HepG2 (cell line): Measurements from ENCODE around the gene AK3. TPM values are rescaled to one million over a fixed set of nuclear protein-coding genes. Genes with fewer than 3 reads are reported as not detected.

Experiments
- ASH2L ChIP-seq: fragments of 300-600, 200-600 bp; sonication (generic); IDR thresholded peaks from 2 replicates; pipeline ENCODE4 v1.7.0; 2017; ENCODE audit warnings: low read depth, mild to moderate bottlenecking, moderate library complexity, mixed read lengths, low read length; ENCODE audit not compliant: insufficient read length
- CHD2 ChIP-seq: IDR thresholded peaks from 2 replicates; pipeline ENCODE4 v1.6.1; 2011; ENCODE audit warnings: low read depth, low read length, improper control_type of control experiment
- FOXC1 ChIP-seq: sonication (generic); formaldehyde crosslinking; IDR thresholded peaks from 2 replicates; pipeline ENCODE4 v1.8.0; 2022; ENCODE audit warnings: mild to moderate bottlenecking, missing genetic modification reagents, borderline replicate concordance
- FOXP1 ChIP-seq, 2 experiments: fragments of 450-650 bp in 1 of 2; IDR thresholded peaks; 2 replicates each; pipeline ENCODE4 v1.6.1; 2017 to 2018; ENCODE audit warnings: antibody characterized with exemption in 1 of 2
- GPN1 ChIP-seq: sonication (generic); formaldehyde crosslinking; IDR thresholded peaks from 2 replicates; pipeline ENCODE4 v1.5.1; 2020; ENCODE audit warnings: missing genetic modification reagents, borderline replicate concordance
- GTF3A ChIP-seq: sonication (generic); formaldehyde crosslinking; conservative IDR thresholded peaks from 2 replicates; pipeline ENCODE4 v1.4.0; 2020; ENCODE audit warnings: mild to moderate bottlenecking, missing genetic modification reagents
- HNF4A ChIP-seq: sonication (generic); formaldehyde crosslinking; IDR thresholded peaks from 2 replicates; pipeline ENCODE4 v1.4.0; 2020; ENCODE audit warnings: missing genetic modification reagents
- HOXA3 ChIP-seq: sonication (generic); formaldehyde crosslinking; IDR thresholded peaks from 2 replicates; pipeline ENCODE4 v1.5.0; 2020; ENCODE audit warnings: missing genetic modification reagents
- KLF11 ChIP-seq: IDR thresholded peaks from 2 replicates; pipeline ENCODE4 v1.6.1; 2016; ENCODE audit warnings: missing compliant biosample characterization
- NFKBIZ ChIP-seq: IDR thresholded peaks from 2 replicates; pipeline ENCODE4 v1.6.1; 2018; ENCODE audit warnings: missing genetic modification reagents, missing compliant biosample characterization
- RBM22 ChIP-seq: fragments of 200-400 bp; formaldehyde crosslinking; optimal IDR thresholded peaks from 2 replicates; pipeline ENCODE3; 2017; ENCODE audit warnings: mild to moderate bottlenecking, low read length, moderate library complexity
- RNF2 ChIP-seq: fragments of 450-650 bp; conservative IDR thresholded peaks from 2 replicates; pipeline ENCODE4 v1.6.1; 2016; ENCODE audit warnings: low read depth
- SMAD3 ChIP-seq: sonication (generic); formaldehyde crosslinking; IDR thresholded peaks from 2 replicates; pipeline ENCODE4 v1.4.0; 2020; ENCODE audit warnings: missing genetic modification reagents
- SNRNP70 ChIP-seq: fragments of 200-400 bp; formaldehyde crosslinking; IDR thresholded peaks from 2 replicates; pipeline ENCODE4 v1.6.1; 2017; ENCODE audit warnings: mild to moderate bottlenecking, low read depth, low read length, moderate library complexity
- ZNF253 ChIP-seq: sonication (generic); formaldehyde crosslinking; IDR thresholded peaks from 2 replicates; pipeline ENCODE4 v1.8.0; 2022; ENCODE audit warnings: mild to moderate bottlenecking, missing genetic modification reagents, borderline replicate concordance
- polyA plus RNA-seq, 8 experiments: library from polyadenylated mRNA; depleted of rRNA in 3 of 8; stranded (reverse) in 7 of 8; unstranded in 1 of 8; fragments of >200 nt; fragmentation: Illumina TruSeq in 4 of 8; extraction: Trizol in 4 of 8; gene quantifications; 2 replicates each; pipeline versions ENCODE4 v1.2.1 to v1.2.3, GENCODE V29; 2011 to 2016; ENCODE audit warnings: low read depth in 4 of 8, missing spikeins in 1 of 8, mixed read lengths in 1 of 8; ENCODE audit not compliant: insufficient read depth in 1 of 8
- total RNA-seq, 5 experiments: library from RNA; depleted of rRNA; stranded (reverse); fragments of >200 nt; fragmentation: Illumina TruSeq; extraction: Trizol; gene quantifications; 2 replicates each; pipeline ENCODE4 v1.2.3, GENCODE V29; 2016; ENCODE audit warnings: low read depth in 1 of 5
- TF ChIP-seq, protein P1 (sequence below): sonication (generic); formaldehyde crosslinking; IDR thresholded peaks from 2 replicates; pipeline ENCODE4 v1.5.1; 2020; ENCODE audit warnings: mild to moderate bottlenecking, missing genetic modification reagents
- TF ChIP-seq, protein P2 (sequence below): sonication (generic); formaldehyde crosslinking; IDR thresholded peaks from 2 replicates; pipeline ENCODE4 v1.4.0; 2020; ENCODE audit warnings: missing genetic modification reagents, borderline replicate concordance
- TF ChIP-seq, protein P3 (sequence below): sonication (generic); formaldehyde crosslinking; IDR thresholded peaks from 2 replicates; pipeline ENCODE4 v1.4.0; 2020; ENCODE audit warnings: missing genetic modification reagents
- TF ChIP-seq, protein P4 (sequence below): fragments of 450-650 bp; IDR thresholded peaks from 2 replicates; pipeline ENCODE4 v1.6.1; 2017

The AK3 gene
- total and polyA plus RNA-seq, 2 of the 13 experiments (the other 11 are each of a cell fraction or from before 2014, with no cell fraction given): 76.8 to 109 TPM

DNA sequence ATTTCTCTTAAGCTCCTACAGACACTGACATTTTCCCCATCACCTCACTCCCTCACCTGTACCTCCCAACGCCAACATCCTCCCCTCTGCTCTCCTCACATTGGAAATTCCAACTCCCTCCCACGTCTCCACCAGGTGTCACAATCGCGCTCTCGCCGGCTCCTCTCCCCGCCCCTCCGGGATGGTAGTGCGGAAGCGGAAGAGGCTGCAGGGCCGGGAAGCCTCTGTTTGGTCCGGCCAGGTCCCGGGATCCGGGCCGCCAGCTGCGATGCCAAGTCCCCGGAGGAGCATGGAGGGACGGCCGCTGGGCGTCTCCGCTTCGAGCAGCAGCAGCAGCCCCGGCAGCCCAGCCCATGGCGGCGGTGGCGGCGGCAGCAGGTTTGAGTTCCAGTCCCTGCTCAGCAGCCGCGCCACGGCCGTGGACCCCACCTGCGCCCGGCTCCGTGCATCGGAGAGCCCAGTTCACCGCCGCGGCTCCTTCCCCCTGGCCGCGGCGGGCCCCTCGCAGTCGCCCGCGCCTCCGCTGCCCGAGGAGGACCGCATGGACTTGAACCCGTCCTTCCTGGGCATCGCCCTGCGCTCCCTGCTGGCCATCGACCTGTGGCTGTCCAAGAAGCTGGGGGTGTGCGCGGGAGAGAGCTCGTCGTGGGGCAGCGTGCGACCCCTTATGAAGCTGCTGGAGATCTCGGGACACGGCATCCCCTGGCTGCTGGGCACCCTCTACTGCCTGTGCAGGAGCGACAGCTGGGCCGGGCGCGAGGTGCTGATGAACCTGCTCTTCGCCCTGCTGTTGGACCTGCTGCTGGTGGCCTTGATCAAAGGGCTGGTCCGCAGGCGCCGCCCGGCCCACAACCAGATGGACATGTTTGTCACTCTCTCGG is 78.7 kb downstream of the AK3 start, which contains the start of gene PLPP6 (continued):
- TF ChIP-seq NFKBIZ (CRISPR knock-in tag) (peak; percentile 63; the same call in 1 of the 2 replicates), RNF2 (no peak), GTF3A (no peak), GPN1 (no peak), FOXP1 (IDR thresholded peaks at IDR 0.05) (no peak), FOXP1 (CRISPR knock-in tag; IDR thresholded peaks at IDR 0.05) (no peak), HOXA3 (CRISPR knock-in tag) (peak; percentile 69; the same call in 1 of the 2 replicates), RBM22 (no peak), KLF11 (CRISPR knock-in tag) (no peak), SNRNP70 (no peak), ZNF253 (CRISPR knock-in tag) (no peak), SMAD3 (CRISPR knock-in tag) (no peak; the same call in 1 of the 2 replicates), HNF4A (CRISPR knock-in tag) (peak; percentile 82), CHD2 (no peak), ASH2L (peak; percentile 90), FOXC1 (CRISPR knock-in tag) (no peak; the same call in 1 of the 2 replicates)
- TF ChIP-seq, protein P1, sequence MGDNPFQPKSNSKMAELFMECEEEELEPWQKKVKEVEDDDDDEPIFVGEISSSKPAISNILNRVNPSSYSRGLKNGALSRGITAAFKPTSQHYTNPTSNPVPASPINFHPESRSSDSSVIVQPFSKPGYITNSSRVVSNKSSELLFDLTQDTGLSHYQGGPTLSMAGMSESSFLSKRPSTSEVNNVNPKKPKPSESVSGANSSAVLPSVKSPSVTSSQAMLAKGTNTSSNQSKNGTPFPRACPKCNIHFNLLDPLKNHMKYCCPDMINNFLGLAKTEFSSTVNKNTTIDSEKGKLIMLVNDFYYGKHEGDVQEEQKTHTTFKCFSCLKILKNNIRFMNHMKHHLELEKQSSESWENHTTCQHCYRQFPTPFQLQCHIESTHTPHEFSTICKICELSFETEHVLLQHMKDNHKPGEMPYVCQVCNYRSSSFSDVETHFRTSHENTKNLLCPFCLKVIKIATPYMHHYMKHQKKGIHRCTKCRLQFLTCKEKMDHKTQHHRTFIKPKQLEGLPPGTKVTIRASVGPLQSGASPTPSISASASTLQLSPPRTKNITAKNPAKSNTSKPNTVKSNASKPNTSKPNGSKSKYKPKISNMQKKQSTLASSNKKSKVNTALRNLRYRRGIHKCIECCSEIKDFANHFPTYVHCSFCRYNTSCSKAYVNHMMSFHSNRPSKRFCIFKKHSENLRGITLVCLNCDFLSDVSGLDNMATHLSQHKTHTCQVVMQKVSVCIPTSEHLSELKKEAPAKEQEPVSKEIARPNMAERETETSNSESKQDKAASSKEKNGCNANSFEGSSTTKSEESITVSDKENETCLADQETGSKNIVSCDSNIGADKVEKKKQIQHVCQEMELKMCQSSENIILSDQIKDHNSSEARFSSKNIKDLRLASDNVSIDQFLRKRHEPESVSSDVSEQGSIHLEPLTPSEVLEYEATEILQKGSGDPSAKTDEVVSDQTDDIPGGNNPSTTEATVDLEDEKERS: 0 out of 2 replicates have a peak, but pooled peaks have one; percentile 45
- TF ChIP-seq, protein P2, sequence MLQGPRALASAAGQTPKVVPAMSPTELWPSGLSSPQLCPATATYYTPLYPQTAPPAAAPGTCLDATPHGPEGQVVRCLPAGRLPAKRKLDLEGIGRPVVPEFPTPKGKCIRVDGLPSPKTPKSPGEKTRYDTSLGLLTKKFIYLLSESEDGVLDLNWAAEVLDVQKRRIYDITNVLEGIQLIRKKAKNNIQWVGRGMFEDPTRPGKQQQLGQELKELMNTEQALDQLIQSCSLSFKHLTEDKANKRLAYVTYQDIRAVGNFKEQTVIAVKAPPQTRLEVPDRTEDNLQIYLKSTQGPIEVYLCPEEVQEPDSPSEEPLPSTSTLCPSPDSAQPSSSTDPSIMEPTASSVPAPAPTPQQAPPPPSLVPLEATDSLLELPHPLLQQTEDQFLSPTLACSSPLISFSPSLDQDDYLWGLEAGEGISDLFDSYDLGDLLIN (CRISPR knock-in tag): no peak
- TF ChIP-seq, protein P3, sequence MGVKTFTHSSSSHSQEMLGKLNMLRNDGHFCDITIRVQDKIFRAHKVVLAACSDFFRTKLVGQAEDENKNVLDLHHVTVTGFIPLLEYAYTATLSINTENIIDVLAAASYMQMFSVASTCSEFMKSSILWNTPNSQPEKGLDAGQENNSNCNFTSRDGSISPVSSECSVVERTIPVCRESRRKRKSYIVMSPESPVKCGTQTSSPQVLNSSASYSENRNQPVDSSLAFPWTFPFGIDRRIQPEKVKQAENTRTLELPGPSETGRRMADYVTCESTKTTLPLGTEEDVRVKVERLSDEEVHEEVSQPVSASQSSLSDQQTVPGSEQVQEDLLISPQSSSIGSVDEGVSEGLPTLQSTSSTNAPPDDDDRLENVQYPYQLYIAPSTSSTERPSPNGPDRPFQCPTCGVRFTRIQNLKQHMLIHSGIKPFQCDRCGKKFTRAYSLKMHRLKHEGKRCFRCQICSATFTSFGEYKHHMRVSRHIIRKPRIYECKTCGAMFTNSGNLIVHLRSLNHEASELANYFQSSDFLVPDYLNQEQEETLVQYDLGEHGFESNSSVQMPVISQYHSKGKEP (CRISPR knock-in tag): peak; percentile 39; the same call in 1 of the 2 replicates
- TF ChIP-seq, protein P4, sequence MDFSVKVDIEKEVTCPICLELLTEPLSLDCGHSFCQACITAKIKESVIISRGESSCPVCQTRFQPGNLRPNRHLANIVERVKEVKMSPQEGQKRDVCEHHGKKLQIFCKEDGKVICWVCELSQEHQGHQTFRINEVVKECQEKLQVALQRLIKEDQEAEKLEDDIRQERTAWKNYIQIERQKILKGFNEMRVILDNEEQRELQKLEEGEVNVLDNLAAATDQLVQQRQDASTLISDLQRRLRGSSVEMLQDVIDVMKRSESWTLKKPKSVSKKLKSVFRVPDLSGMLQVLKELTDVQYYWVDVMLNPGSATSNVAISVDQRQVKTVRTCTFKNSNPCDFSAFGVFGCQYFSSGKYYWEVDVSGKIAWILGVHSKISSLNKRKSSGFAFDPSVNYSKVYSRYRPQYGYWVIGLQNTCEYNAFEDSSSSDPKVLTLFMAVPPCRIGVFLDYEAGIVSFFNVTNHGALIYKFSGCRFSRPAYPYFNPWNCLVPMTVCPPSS: no peak
